ENCODE data around the gene STK4. TPM values are rescaled to one million over a fixed set of nuclear protein-coding genes. Genes with fewer than 3 reads are reported as not detected.

STK4 gene
- total RNA-seq, 2 donors from 2014 or later: 157 to 264 TPM

DNA sequence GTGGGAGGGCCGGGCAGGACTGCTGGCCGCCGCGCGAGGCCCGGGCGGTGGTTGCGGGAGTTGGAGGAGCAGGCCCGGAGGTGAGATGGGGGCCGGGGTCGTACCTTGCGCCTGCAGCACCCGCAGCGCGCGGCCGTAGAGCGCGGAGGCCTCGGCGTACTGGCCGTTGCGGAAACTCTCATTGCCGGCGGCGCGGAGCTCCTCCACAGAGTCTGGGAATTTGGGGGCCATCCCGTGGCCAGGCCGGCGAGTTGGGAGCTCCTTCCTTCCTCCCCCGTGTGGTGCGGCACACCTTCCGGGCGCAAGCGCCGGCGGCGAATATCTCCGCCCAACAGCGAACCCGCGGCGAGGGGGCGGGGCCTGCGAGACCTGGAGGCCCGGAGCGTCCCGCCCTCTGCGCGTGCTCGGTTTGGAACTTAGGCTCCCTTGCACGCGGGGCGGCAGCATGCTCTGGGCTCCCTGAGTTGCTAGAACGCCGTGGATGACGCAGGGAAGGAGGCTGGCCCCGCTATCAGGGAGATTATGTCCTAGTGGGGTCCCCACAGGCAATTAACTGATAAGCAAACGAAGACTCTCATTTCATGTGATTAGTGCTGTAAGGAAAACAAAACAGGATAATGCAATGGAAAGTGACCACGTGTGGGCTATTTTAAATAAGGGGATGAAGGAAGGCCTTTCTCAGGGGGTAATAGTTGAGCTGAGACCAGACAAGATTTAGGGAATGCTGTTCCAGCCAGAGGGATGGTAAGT, 6.0 kb upstream of the STK4 start, which contains the start of gene TOMM34:
Gene TOMM34, minus strand, starts transcription at position 295 of the 750 bp plus-strand sequence. Its CDS starts 64 bp downstream, at position 231.
- H3K27ac Mint-ChIP-seq: peak within 1 kb of the TSS; percentile 63 to 88
- peak; percentile 96 to 98 for ATAC-seq
- H3K27me3 Mint-ChIP-seq: no peaks in the 10 kb centered on the region
- peaks cover 14% of the 10 kb centered on the region for H3K36me3 Mint-ChIP-seq
- peak within 1 kb of the TSS; percentile 92 for H3K4me3 Mint-ChIP-seq
- H3K9me3 Mint-ChIP-seq: no peaks in the 10 kb centered on the region
- peaks cover 44 to 51% of the 10 kb centered on the region in 2 donors for H3K4me1 Mint-ChIP-seq (ENCODE audit: low read depth in 2 of 2)
- DNase-seq (ENCODE audit: low spot score): peak; percentile 96

GRCh38 chr20:44961011-44961869, 5.1 kb upstream of the STK4 start:
- H3K27ac Mint-ChIP-seq: peak overlapping the region; percentile 63 to 88
- peaks cover 9% of the 10 kb centered on the region for H3K36me3 Mint-ChIP-seq

GRCh38 chr20:44961870-44962267, 4.4 kb upstream of the STK4 start:
- H3K27me3 Mint-ChIP-seq: no peaks in the 10 kb centered on the region
- peaks cover 46 to 57% of the 10 kb centered on the region in 2 donors for H3K4me1 Mint-ChIP-seq (ENCODE audit: low read depth in 2 of 2)
- peaks cover 10% of the 10 kb centered on the region for H3K36me3 Mint-ChIP-seq
- peak overlapping the region; percentile 40 to 49 for H3K27ac Mint-ChIP-seq
- H3K4me3 Mint-ChIP-seq: peak overlapping the region; percentile 8
- H3K9me3 Mint-ChIP-seq: no peaks in the 10 kb centered on the region
- ATAC-seq (no peak), DNase-seq (ENCODE audit: low spot score) (no peak)

More at GRCh38 chr20:44961011-44961869, 5.1 kb upstream of the STK4 start:
- no peaks in the 10 kb centered on the region for H3K9me3 Mint-ChIP-seq
- H3K4me3 Mint-ChIP-seq: peak overlapping the region; percentile 92
- H3K4me1 Mint-ChIP-seq (ENCODE audit: low read depth in 2 of 2): peaks cover 45 to 59% of the 10 kb centered on the region in 2 donors
- ATAC-seq (no peak), DNase-seq (ENCODE audit: low spot score) (no peak)
- no peaks in the 10 kb centered on the region for H3K27me3 Mint-ChIP-seq

GRCh38 chr20:44962483-44962882, 3.8 kb upstream of the STK4 start:
- no peak overlapping the region for H3K4me3 Mint-ChIP-seq
- H3K27ac Mint-ChIP-seq: peak overlapping the region; percentile 40 to 49

DNA sequence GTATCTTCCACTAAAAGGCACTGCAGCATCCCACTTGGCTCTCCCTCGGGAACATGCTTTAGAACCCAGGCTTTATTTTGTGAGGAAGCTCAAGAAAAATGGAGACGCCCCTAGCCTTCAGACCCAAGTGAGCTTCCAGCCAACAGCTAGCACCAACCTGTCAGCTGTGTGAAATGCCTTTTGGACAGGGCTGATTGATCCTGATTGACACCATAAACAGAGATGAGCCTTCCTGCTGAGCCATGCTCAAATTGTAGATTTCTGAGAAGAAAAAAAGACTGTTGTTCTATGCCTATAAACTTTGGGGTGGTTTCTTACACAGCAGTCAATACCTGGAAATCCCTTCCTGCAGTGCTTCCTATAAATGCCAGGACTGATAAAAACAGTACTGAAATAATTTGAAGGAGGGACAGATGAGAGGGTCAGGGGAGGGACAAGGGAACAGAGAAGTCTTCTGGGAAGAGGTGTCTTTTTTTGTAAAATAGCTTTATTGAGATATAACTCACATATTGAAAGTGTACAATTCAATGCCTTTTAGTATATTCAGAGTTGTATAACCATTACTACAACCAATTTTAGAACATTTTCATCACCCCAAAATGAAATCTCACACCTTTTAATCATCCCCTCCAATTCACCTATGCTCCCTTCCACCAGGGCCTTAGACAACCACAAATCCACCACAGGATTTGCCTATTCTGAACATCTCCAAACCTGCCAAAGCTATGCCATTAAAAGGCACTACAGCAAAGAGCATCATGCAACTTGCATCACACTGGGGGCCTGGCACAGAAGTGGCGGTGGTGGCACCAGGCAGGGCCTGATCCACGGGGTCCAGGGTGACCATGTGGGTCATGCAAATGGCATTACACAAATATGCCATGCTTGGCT, 2.7 kb upstream of the STK4 start:
- Mint-ChIP-seq H3K4me3 (peak overlapping the region; percentile 30), H3K36me3 (peaks cover 19% of the 10 kb centered on the region), H3K9me3 (no peaks in the 10 kb centered on the region), H3K27me3 (no peaks in the 10 kb centered on the region), H3K27ac (peak overlapping the region in 1 of 2 donors; percentile 53), H3K4me1 (ENCODE audit: low read depth in 2 of 2) (peaks cover 52 to 67% of the 10 kb centered on the region in 2 donors)
- DNase-seq (ENCODE audit: low spot score) (no peak), ATAC-seq (no peak)

More at GRCh38 chr20:44962483-44962882, 3.8 kb upstream of the STK4 start:
- no peaks in the 10 kb centered on the region for H3K27me3 Mint-ChIP-seq
- ATAC-seq: no peak
- H3K36me3 Mint-ChIP-seq: peaks cover 16% of the 10 kb centered on the region
- no peak for DNase-seq (ENCODE audit: low spot score)
- H3K9me3 Mint-ChIP-seq: no peaks in the 10 kb centered on the region
- H3K4me1 Mint-ChIP-seq (ENCODE audit: low read depth in 2 of 2): peaks cover 48 to 62% of the 10 kb centered on the region in 2 donors

DNA sequence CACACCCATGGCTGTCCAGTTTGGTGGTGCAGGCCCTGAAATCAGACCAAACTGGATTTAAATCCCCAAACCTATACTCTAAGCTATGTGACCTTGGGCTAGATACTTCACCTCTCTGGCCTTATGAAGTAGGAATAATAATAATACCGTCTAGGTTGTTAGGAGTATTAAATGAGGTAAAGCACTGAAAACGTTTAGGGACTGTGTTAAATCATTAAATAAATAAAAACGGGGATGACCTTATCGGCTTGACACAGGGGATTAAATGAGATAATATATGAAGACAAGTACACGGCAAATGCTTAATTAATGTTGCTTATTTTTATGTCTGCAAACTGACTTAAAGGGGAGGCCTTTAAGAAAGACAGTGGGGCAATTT, 672 bp upstream of the STK4 start:
- H3K4me3 Mint-ChIP-seq: peak overlapping the region; percentile 94
- H3K27me3 Mint-ChIP-seq: no peaks in the 10 kb centered on the region
- H3K9me3 Mint-ChIP-seq: no peaks in the 10 kb centered on the region
- H3K4me1 Mint-ChIP-seq (ENCODE audit: low read depth in 2 of 2): peaks cover 56 to 70% of the 10 kb centered on the region in 2 donors
- H3K36me3 Mint-ChIP-seq: peaks cover 20% of the 10 kb centered on the region
- peak overlapping the region; percentile 93 to 96 for H3K27ac Mint-ChIP-seq
- DNase-seq (ENCODE audit: low spot score) (no peak), ATAC-seq (no peak)

- peaks cover 20% of the 10 kb centered on the region for H3K36me3 Mint-ChIP-seq
- peak overlapping the region; percentile 93 to 96 for H3K27ac Mint-ChIP-seq
- H3K4me1 Mint-ChIP-seq (ENCODE audit: low read depth in 2 of 2): peaks cover 56 to 70% of the 10 kb centered on the region in 2 donors
- peak overlapping the region; percentile 94 for H3K4me3 Mint-ChIP-seq
- no peaks in the 10 kb centered on the region for H3K9me3 Mint-ChIP-seq
- H3K27me3 Mint-ChIP-seq: no peaks in the 10 kb centered on the region
- peak in 1 of 2 donors; percentile 51 for ATAC-seq
- peak; percentile 62 for DNase-seq (ENCODE audit: low spot score)
These were observed 995 bp downstream of the STK4 start for GRCh38 chr20:44967207-44967807.

GRCh38 chr20:44969300-44969894, 3.1 kb downstream of the STK4 start:
- Mint-ChIP-seq H3K27me3 (no peaks in the 10 kb centered on the region), H3K27ac (peak overlapping the region; percentile 93 to 96), H3K4me3 (peak overlapping the region; percentile 94), H3K4me1 (ENCODE audit: low read depth in 2 of 2) (peaks cover 57 to 71% of the 10 kb centered on the region in 2 donors), H3K36me3 (peaks cover 36% of the 10 kb centered on the region), H3K9me3 (no peaks in the 10 kb centered on the region)
- DNase-seq (ENCODE audit: low spot score): no peak
- ATAC-seq: no peak

DNA sequence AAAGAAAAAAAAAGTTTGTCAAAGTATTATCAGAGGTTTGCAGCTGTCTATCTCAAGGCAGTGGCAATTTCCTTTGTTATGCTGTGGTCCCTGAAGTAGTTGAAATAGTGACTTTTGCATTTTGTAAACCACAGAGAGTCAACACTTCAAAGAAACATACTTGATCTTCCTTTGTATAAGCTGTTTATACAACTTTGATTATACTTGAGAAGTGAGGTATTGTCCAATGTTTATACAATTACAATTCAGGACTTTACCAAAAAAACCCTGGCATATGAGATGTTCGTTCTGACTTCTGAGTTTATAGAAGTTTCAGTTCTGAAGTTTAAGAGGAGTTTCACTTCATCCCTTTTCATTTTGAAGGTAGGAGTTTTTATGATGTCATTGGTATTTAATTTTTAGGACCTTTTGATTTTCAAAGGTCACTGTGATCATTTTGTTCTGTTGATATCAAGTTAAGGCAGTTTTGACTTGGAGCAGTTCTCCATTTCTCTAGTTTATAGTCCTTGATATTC, 4.0 kb downstream of the STK4 start:
- ATAC-seq (no peak), DNase-seq (ENCODE audit: low spot score) (no peak)
- peaks cover 62 to 73% of the 10 kb centered on the region in 2 donors for H3K4me1 Mint-ChIP-seq (ENCODE audit: low read depth in 2 of 2)
- peaks cover 44% of the 10 kb centered on the region for H3K36me3 Mint-ChIP-seq
- no peaks in the 10 kb centered on the region for H3K27me3 Mint-ChIP-seq
- peak overlapping the region; percentile 93 to 96 for H3K27ac Mint-ChIP-seq
- peak overlapping the region; percentile 94 for H3K4me3 Mint-ChIP-seq
- no peaks in the 10 kb centered on the region for H3K9me3 Mint-ChIP-seq

DNA sequence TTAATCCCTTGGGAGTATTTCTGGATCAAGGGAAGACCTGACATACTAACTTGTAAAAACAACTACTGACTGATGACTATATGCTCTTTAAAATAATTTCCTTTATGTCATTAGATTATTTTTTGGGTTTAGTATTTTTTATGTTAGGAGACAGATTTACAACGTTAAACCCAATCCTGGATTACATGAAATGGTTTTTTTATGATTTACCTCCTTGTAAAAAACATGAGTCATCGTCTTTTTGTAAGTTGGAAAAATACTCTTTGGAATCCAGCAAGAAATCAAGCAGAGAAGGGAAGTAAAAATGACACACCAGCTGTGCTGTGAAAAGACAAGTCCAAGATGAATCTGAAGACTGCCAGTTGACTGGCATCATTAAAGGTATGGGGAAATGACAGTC, 6.7 kb downstream of the STK4 start:
- H3K27ac Mint-ChIP-seq: peak overlapping the region; percentile 64 to 78
- no peaks in the 10 kb centered on the region for H3K27me3 Mint-ChIP-seq
- peaks cover 51% of the 10 kb centered on the region for H3K36me3 Mint-ChIP-seq
- peaks cover 65 to 75% of the 10 kb centered on the region in 2 donors for H3K4me1 Mint-ChIP-seq (ENCODE audit: low read depth in 2 of 2)
- no peaks in the 10 kb centered on the region for H3K9me3 Mint-ChIP-seq
- DNase-seq (ENCODE audit: low spot score) (no peak), ATAC-seq (no peak)
- H3K4me3 Mint-ChIP-seq: peak overlapping the region; percentile 25

DNA sequence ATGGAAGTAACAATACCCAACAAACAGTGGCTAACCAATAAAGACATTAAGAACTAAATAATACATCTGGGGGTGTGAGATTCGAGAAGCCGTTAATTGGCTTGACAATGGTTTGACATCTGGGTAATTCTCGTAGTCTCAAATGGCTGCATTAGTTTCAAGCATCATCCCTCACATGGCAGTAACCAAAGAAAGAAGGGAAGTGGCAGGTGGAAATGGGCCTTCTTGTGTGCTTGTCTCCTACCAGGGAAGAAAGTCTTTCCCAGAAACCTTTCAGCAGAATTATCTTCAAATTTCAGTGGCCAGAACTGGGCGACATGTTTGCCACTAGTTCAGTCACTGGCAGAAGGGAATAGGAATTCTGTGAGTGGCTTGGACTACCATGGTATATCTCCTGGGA, 10.4 kb downstream of the STK4 start:
- Mint-ChIP-seq H3K9me3 (no peaks in the 10 kb centered on the region), H3K36me3 (peaks cover 63% of the 10 kb centered on the region), H3K4me1 (ENCODE audit: low read depth in 2 of 2) (peaks cover 53 to 66% of the 10 kb centered on the region in 2 donors), H3K27me3 (no peaks in the 10 kb centered on the region), H3K27ac (peak overlapping the region; percentile 94 to 97), H3K4me3 (no peak overlapping the region)
- no peak for DNase-seq (ENCODE audit: low spot score)
- ATAC-seq: no peak

- no peaks in the 10 kb centered on the region for H3K9me3 Mint-ChIP-seq
- peak overlapping the region; percentile 78 for H3K4me3 Mint-ChIP-seq
- peak; percentile 87 to 92 for ATAC-seq
- DNase-seq (ENCODE audit: low spot score): peak; percentile 73
- H3K4me1 Mint-ChIP-seq (ENCODE audit: low read depth in 2 of 2): peaks cover 58 to 70% of the 10 kb centered on the region in 2 donors
- H3K27me3 Mint-ChIP-seq: no peaks in the 10 kb centered on the region
- H3K36me3 Mint-ChIP-seq: peaks cover 64% of the 10 kb centered on the region
- H3K27ac Mint-ChIP-seq: peak overlapping the region; percentile 94 to 97
These were observed 12.8 kb downstream of the STK4 start for GRCh38 chr20:44979090-44979621.

Data from natural killer cell treated with Interleukin-12 subunit alpha and Interleukin-12 subunit beta and Interleukin-15 and Interleukin-18, amount 100 ng/mL, for 72 hours (primary cell).